Fibroblast of mammary gland (primary cell): ENCODE measurements around the gene MYO1E.
A peak's percentile ranks its signal among the peaks of the same experiment; 100 is the strongest.
"Not testable (repeated sequence)": the region's sequence is repeated elsewhere in the genome, so short reads cannot be mapped to it uniquely, and the experiment has no call there.

ENCODE experiments used
- DNase-seq: peaks from one replicate; pipeline ENCODE4 v3.0.0-alpha.2; 2010; ENCODE audit warnings: low read depth
- H3K4me3 ChIP-seq: 2 replicates; pipeline ENCODE4 v1.5.1; 2011; ENCODE audit warnings: low read depth, mild to moderate bottlenecking, low read length, moderate library complexity; ENCODE audit not compliant: control insufficient read depth
- TF ChIP-seq, protein P1 (sequence below): conservative IDR thresholded peaks from 2 replicates; pipeline ENCODE4 v1.5.1; 2011; ENCODE audit warnings: low read depth, low read length, inconsistent platforms; ENCODE audit not compliant: control insufficient read depth, insufficient read depth

The MYO1E gene

GRCh38 chr15:59150185-59150584, 222.5 kb downstream of the MYO1E start:
- H3K4me3 ChIP-seq, result no peak overlapping the region
- DNase-seq, result no peak
- TF ChIP-seq, protein P1, sequence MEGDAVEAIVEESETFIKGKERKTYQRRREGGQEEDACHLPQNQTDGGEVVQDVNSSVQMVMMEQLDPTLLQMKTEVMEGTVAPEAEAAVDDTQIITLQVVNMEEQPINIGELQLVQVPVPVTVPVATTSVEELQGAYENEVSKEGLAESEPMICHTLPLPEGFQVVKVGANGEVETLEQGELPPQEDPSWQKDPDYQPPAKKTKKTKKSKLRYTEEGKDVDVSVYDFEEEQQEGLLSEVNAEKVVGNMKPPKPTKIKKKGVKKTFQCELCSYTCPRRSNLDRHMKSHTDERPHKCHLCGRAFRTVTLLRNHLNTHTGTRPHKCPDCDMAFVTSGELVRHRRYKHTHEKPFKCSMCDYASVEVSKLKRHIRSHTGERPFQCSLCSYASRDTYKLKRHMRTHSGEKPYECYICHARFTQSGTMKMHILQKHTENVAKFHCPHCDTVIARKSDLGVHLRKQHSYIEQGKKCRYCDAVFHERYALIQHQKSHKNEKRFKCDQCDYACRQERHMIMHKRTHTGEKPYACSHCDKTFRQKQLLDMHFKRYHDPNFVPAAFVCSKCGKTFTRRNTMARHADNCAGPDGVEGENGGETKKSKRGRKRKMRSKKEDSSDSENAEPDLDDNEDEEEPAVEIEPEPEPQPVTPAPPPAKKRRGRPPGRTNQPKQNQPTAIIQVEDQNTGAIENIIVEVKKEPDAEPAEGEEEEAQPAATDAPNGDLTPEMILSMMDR, result no peak

- no peak overlapping the region for H3K4me3 ChIP-seq
- no peak for DNase-seq
- TF ChIP-seq, protein P1, result no peak
These were observed 224.4 kb downstream of the MYO1E start for GRCh38 chr15:59148153-59148833.

GRCh38 chr15:59147666-59148065, 225.0 kb downstream of the MYO1E start:
- no peak overlapping the region for H3K4me3 ChIP-seq
- DNase-seq, result no peak
- TF ChIP-seq, protein P1, result no peak

DNA sequence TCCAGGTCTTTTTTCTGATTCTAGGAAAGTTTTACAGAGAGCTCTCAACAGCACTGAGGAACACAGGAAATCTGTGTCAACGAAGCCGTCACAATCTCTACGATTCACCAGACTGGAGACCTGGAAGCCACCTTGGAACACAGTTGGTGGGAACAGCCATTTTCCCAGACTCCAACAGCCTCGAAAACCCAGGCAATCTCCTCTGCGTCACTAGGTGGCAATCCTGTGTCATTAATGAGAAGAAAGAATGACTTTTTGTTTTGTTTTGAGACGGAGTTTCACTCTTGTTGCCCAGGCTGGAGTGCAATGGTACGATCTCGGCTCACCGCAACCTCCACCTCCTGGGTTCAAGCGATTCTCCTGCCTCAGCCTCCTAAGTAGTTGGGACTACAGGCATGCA, 228.1 kb downstream of the MYO1E start:
- TF ChIP-seq, protein P1, result peak; percentile 20
- H3K4me3 ChIP-seq, DNase-seq: not testable (repeated sequence)

- no peak for DNase-seq
- H3K4me3 ChIP-seq, result no peak overlapping the region
- TF ChIP-seq, protein P1, result no peak
These were observed 229.4 kb downstream of the MYO1E start for GRCh38 chr15:59143281-59143680.

DNA sequence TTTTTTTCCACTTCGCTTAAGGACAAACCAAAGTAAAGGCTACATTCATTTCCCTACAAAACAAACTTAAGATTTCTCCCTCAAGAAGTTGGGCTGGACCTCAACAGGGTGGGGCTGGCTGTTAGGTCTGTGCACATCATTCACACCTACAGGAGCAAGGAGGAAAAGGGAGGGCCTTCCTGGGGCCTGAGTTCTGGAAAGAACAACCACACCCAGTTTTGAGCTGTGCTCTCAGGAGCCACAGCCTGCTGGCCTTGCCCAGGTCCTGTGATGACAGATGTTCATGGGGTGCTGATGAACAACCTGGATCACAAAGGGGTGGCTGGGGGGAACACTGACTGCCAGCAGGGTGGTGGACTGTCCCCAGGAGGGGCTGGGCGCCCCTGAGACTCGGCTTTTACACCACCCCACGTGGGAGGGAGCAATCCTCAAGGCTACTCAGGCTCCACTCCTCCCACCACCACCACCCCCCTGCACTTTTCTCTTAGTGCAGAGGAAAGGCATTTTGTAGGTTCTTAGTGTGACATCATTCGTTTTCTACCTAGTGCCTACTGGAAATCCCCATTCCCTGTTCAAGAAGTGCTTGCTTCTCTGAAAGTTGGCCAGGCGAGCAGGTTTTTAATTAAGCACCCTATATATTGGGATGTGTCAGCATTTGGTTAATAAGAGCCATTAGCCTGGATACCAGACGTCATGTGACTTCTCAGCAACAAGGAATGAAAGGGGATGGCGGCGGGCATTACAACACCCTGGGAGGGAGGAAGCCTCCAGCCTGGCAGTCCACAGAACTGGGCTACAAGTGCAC, 232.0 kb downstream of the MYO1E start:
- H3K4me3 ChIP-seq, result no peak overlapping the region
- DNase-seq, result no peak
- TF ChIP-seq, protein P1, result no peak
